Endodermal cell (in vitro differentiated cells): ENCODE results near the gene FLOT2. TPM values are rescaled to one million over a fixed set of nuclear protein-coding genes. Genes with fewer than 3 reads are reported as not detected.

Experiments
- DNase-seq: peaks from one replicate; pipeline ENCODE4 v3.0.0-alpha.2; 2017
- H3K27ac ChIP-seq: 2 replicates; pipeline ENCODE4 v1.5.1; 2013; ENCODE audit warnings: mild to moderate bottlenecking, low read depth, low read length, moderate library complexity
- H3K27me3 ChIP-seq: 2 replicates; pipeline ENCODE4 v1.6.1; 2013; ENCODE audit warnings: mild to moderate bottlenecking, low read length, moderate library complexity; ENCODE audit not compliant: insufficient read depth, control insufficient read depth, poor library complexity, severe bottlenecking
- H3K36me3 ChIP-seq: 2 replicates; pipeline ENCODE4 v1.7.0; 2013; ENCODE audit warnings: mild to moderate bottlenecking, low read length, moderate library complexity; ENCODE audit not compliant: control insufficient read depth, insufficient read depth
- H3K4me1 ChIP-seq: one replicate; pipeline ENCODE4 v1.7.0; 2013; ENCODE audit warnings: low read length; ENCODE audit not compliant: control insufficient read depth, insufficient read depth
- H3K4me3 ChIP-seq: 2 replicates; pipeline ENCODE4 v1.5.1; 2013; ENCODE audit warnings: mild to moderate bottlenecking, low read length, moderate library complexity
- H3K9ac ChIP-seq: 2 replicates; pipeline ENCODE4 v1.6.1; 2013; ENCODE audit warnings: mild to moderate bottlenecking, low read length, moderate library complexity; ENCODE audit not compliant: poor library complexity, severe bottlenecking; ENCODE audit errors: extremely low read depth
- H3K9me3 ChIP-seq: 2 replicates; pipeline ENCODE4 v1.6.1; 2013; ENCODE audit warnings: mild to moderate bottlenecking, low read length, moderate library complexity; ENCODE audit not compliant: control insufficient read depth
- H3K27ac Mint-ChIP-seq: 2 replicates; pipeline ENCODE4 v1.8.0; 2020; ENCODE audit warnings: mixed read lengths
- H3K27me3 Mint-ChIP-seq: 2 replicates; pipeline ENCODE4 v1.8.0; 2021; ENCODE audit warnings: mild to moderate bottlenecking, mixed read lengths; ENCODE audit not compliant: insufficient read depth
- H3K36me3 Mint-ChIP-seq: 2 replicates; pipeline ENCODE4 v1.8.0; 2020; ENCODE audit warnings: low read depth, mixed read lengths
- H3K4me1 Mint-ChIP-seq: 2 replicates; pipeline ENCODE4 v1.8.0; 2020; ENCODE audit warnings: mixed read lengths
- H3K4me3 Mint-ChIP-seq: 2 replicates; pipeline ENCODE4 v1.8.0; 2020; ENCODE audit warnings: mild to moderate bottlenecking, moderate library complexity, mixed read lengths
- H3K9me3 Mint-ChIP-seq: 2 replicates; pipeline ENCODE4 v1.8.0; 2020; ENCODE audit warnings: mild to moderate bottlenecking, mixed read lengths
- WGBS, 2 experiments: methylation state at CpG; one replicate each; pipeline versions ENCODE4 v1.1.5 to v1.1.7; 2013; ENCODE audit warnings: missing lambda C conversion rate in 2 of 2, mixed read lengths in 1 of 2; ENCODE audit not compliant: insufficient coverage in 1 of 2, insufficient read length in 1 of 2; 5-methylcytosine and 5-hydroxymethylcytosine counted together
- total RNA-seq, 2 donors: library from RNA; stranded (reverse); fragmentation: NEBNext Ultra II Directional in 1 of 2; extraction: Animal tissue kit (Norgen Biotek cat#: 25700) in 1 of 2; gene quantifications; 2 replicates in 1 of 2; 3 replicates in 1 of 2; pipeline ENCODE4 v1.2.1, GENCODE V29; 2021
- TF ChIP-seq, protein P1 (sequence below): fragments of 200-600 bp; sonication (generic); conservative IDR thresholded peaks from 2 replicates; pipeline ENCODE4 v1.5.0; 2021; ENCODE audit warnings: antibody characterized with exemption, mild to moderate bottlenecking

Gene FLOT2
- total RNA-seq, 2 donors from 2014 or later, result 195 to 215 TPM

DNA sequence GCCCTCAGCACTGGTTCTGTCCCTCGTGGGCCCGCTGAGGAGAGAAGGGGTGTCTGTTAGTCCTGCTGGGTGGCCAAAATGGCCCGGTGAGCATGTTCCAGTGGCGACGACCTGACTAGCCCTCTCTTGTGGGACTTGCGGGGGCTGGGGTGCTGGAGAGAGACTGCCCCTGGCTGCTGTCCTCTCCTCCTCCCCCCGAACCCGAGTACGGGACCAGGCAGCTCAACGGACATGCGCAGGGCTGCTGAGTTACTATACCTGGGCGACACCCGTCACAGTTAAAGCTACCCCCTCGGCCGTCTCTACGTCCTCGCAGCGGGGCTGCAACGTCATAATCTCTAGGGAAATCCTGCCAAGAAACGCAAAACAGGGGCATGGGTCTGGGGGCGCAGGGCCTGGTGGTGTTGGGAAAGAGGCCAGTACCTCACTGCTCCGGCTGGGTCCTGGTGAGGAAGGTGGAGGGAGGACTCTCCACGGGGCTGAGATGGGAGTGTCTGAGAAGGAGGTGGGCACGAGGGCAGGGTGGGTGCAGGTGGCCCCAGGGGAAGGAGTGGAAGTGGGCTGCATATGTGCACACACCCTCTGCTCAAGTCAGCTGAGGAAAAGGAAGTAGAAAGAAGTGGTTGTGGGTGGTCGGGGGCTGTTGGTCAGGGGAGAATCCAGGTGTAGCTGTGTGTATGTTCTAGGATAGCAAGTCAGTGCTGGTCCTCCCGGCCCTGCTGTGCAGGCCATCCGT is 13.4 kb downstream of the FLOT2 start:
- no peaks in the 10 kb centered on the region for H3K9me3 ChIP-seq
- Mint-ChIP-seq H3K4me1 (peaks cover 1% of the 10 kb centered on the region), H3K27ac (peak overlapping the region; percentile 26), H3K4me3 (no peak overlapping the region), H3K36me3 (peaks cover 51% of the 10 kb centered on the region), H3K9me3 (no peaks in the 10 kb centered on the region), H3K27me3 (no peaks in the 10 kb centered on the region)
- no peak overlapping the region for H3K9ac ChIP-seq
- peaks cover 61% of the 10 kb centered on the region for H3K36me3 ChIP-seq
- H3K27me3 ChIP-seq, result no peaks in the 10 kb centered on the region
- no peak for DNase-seq
- H3K4me3 ChIP-seq, result no peak overlapping the region
- no peak overlapping the region for H3K27ac ChIP-seq
- WGBS, 2 experiments, result 93 to 99% methylated on average over 10 to 27 of the region's 27 CpGs
- TF ChIP-seq, protein P1, sequence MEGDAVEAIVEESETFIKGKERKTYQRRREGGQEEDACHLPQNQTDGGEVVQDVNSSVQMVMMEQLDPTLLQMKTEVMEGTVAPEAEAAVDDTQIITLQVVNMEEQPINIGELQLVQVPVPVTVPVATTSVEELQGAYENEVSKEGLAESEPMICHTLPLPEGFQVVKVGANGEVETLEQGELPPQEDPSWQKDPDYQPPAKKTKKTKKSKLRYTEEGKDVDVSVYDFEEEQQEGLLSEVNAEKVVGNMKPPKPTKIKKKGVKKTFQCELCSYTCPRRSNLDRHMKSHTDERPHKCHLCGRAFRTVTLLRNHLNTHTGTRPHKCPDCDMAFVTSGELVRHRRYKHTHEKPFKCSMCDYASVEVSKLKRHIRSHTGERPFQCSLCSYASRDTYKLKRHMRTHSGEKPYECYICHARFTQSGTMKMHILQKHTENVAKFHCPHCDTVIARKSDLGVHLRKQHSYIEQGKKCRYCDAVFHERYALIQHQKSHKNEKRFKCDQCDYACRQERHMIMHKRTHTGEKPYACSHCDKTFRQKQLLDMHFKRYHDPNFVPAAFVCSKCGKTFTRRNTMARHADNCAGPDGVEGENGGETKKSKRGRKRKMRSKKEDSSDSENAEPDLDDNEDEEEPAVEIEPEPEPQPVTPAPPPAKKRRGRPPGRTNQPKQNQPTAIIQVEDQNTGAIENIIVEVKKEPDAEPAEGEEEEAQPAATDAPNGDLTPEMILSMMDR, result no peak
- no peaks in the 10 kb centered on the region for H3K4me1 ChIP-seq

DNA sequence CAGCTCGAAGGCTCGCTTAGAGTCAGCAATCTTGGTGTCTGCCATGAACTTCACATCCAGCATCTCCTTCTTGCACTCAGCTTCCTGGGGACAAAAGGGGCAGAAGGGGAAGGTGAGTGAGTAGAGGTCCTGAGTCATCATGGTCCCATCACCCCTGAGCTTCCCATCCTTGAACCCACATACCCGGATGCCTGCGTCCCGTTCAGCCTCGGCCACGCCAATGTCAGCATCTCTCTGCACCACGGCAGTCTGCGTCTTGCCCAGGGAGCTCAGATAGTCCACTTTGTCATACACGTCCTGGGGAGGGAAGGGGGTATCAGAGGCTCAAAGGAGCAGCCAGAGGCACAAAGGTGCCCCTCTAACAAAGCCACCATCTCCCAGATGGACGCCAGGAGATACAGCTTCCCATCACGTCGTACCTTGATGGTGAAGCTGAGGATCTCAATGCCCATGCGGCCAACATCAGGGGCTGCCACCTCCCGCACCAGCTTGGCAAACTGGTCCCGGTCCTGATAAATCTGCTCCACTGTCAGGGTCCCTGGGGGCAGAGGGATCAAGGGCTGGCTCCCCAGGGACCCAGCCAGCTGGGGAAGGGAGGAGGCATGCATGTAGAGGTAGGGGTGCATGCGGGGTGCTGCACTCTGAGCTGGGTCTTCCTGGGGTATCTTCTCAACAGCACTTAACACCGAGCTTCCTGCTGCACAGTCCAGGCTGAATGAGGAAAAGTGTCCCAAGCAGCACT is 15.2 kb downstream of the FLOT2 start:
- no peak overlapping the region for H3K27ac ChIP-seq
- Mint-ChIP-seq H3K4me1 (peaks cover 2% of the 10 kb centered on the region), H3K36me3 (peaks cover 60% of the 10 kb centered on the region), H3K27me3 (no peaks in the 10 kb centered on the region), H3K4me3 (no peak overlapping the region), H3K27ac (no peak overlapping the region), H3K9me3 (peaks cover 6% of the 10 kb centered on the region)
- 94% methylated on average over 2 to 18 of the region's 18 CpGs for WGBS, 2 experiments
- no peaks in the 10 kb centered on the region for H3K4me1 ChIP-seq
- peaks cover 65% of the 10 kb centered on the region for H3K36me3 ChIP-seq
- H3K9ac ChIP-seq, result no peak overlapping the region
- H3K27me3 ChIP-seq, result no peaks in the 10 kb centered on the region
- TF ChIP-seq, protein P1, result no peak
- H3K9me3 ChIP-seq, result peaks cover 4% of the 10 kb centered on the region
- no peak overlapping the region for H3K4me3 ChIP-seq
- DNase-seq, result no peak

DNA sequence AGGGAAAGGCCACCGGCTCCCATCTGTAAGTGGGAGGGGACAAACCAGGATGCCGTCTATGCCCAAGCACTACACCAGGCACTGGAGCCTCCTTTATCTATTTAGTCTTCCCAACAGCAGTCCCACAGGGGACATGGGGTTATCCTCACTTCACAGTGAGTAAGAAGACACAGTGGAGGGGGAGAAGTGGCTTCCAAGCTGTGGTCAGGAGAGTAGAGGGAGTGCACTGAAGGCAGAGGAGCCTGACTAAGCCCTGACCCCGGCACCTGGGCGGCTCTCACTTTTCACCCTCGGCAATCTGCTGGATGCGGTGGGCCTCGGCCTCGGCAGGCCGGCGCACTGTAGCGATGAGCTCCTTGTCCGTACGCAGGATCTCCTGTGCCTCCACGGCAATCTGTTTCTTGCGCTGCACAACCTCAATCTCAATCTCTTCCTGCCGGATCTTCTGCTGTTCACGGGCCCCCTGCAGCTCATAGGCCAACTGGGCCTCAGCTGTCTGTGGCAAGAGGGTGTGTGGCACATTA is 15.9 kb downstream of the FLOT2 start:
- H3K9ac ChIP-seq, result no peak overlapping the region
- TF ChIP-seq, protein P1, result no peak
- H3K4me1 ChIP-seq, result no peaks in the 10 kb centered on the region
- no peak for DNase-seq
- peaks cover 4% of the 10 kb centered on the region for H3K9me3 ChIP-seq
- no peak overlapping the region for H3K4me3 Mint-ChIP-seq
- WGBS, 2 experiments, result 95% methylated on average over 10 to 17 of the region's 17 CpGs
- peaks cover 65% of the 10 kb centered on the region for H3K36me3 ChIP-seq
- no peak overlapping the region for H3K27ac Mint-ChIP-seq
- peaks cover 2% of the 10 kb centered on the region for H3K4me1 Mint-ChIP-seq
- no peaks in the 10 kb centered on the region for H3K27me3 Mint-ChIP-seq
- H3K27ac ChIP-seq, result no peak overlapping the region
- H3K4me3 ChIP-seq, result no peak overlapping the region
- H3K36me3 Mint-ChIP-seq, result peaks cover 62% of the 10 kb centered on the region
- H3K9me3 Mint-ChIP-seq, result peaks cover 8% of the 10 kb centered on the region
- H3K27me3 ChIP-seq, result no peaks in the 10 kb centered on the region
